Measurements from ENCODE around the gene SNPH. TPM values are rescaled to one million over a fixed set of nuclear protein-coding genes. Genes with fewer than 3 reads are reported as not detected.
A peak's percentile ranks its signal among the peaks of the same experiment; 100 is the strongest.

SNPH gene
- total and polyA plus RNA-seq, 2 of the 8 experiments (the other 6 are each of a cell fraction or from before 2014, with no cell fraction given): 0.98 to 4.9 TPM

DNA sequence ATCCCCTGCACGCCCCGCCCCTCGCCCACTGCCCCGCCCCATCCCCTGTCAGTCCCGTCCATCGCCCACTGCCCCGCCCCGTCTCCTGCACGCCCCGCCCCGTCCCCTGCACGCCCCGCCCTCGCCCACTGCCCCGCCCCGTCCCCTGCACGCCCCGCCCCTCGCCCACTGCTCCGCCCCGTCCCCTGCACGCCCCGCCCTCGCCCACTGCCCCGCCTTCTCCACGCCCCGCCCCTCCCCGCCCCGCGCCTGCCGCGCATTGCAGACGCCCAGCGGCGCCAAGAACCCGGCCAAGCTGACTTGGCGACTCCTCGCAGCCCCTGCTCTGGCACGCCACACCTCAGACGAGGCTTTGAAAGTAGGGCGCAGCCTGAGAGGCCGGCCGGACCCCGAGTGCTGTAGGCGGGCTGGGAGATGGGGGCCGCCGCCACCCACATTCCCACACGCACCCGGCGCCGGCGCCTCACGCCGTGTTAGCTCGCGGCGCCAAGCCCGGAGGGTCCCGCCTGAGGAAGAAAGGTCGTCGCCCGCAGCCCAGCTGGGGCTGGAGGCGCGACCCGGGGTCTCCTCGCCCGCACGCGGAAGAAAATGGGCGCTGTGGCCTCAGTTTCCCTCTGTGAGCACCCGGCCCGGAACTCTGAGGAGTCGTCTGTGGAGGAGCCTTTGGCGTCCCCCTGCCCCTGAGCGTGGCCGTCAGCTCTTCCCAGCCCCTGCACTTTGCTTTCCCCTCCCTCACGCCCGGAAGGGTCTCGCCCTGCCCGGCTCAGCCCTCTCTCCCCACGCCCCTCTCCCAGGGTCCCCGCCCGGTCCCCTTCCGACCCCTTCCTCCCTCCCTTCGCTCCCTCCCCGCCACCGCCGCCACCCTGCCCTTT, 40.1 kb upstream of the SNPH start, which contains the start of gene RAD21L1:
RAD21L1 (plus strand) TSS at position 262 of the 872 bp plus-strand sequence. CDS start 2,410 bp downstream, outside the sequence.
- Histone ChIP-seq H4K91ac (replicated peaks; ENCODE audit: insufficient read length, low read length) (peak within 1 kb of the TSS; percentile 15), H3K9ac (replicated peaks in 1 of 4; ENCODE audit: extremely low read depth in 1 of 4, low read depth in 3 of 4, low read length in 3 of 4) (peak within 1 kb of the TSS in 3 of 4 experiments; percentile 48 to 59 (median 50); a peak in 6 of 7 replicates), H3K23ac (ENCODE audit: insufficient read length) (no peak within 1 kb of the TSS), H2BK5ac (ENCODE audit: low read depth, low read length) (no peak within 1 kb of the TSS; the same call in 1 of the 2 replicates), H3K79me2 (ENCODE audit: control insufficient read depth in 1 of 2, insufficient read depth in 2 of 2, low read length in 2 of 2) (no peaks in the 10 kb centered on the region), H2BK12ac (ENCODE audit: low read depth, low read length) (no peak within 1 kb of the TSS), H3K9me3 (ENCODE audit: insufficient read depth in 2 of 2, low read depth in 1 of 2, low read length in 1 of 2) (no peaks in the 10 kb centered on the region), H3K14ac (ENCODE audit: insufficient read length) (no peak within 1 kb of the TSS), H3K79me1 (ENCODE audit: low read depth, low read length) (no peaks in the 10 kb centered on the region), H3K36me3 (ENCODE audit: control insufficient read depth in 2 of 4, insufficient read depth in 4 of 4, low read length in 3 of 4) (no peaks in the 10 kb centered on the region), H3K4me2 (ENCODE audit: insufficient read depth in 1 of 2, low read depth in 2 of 2, low read length in 2 of 2) (peak within 1 kb of the TSS; percentile 87 to 89), H3K4me3 (ENCODE audit: extremely low read depth in 1 of 4, insufficient read depth in 2 of 4, low read depth in 3 of 4, low read length in 4 of 4) (peak within 1 kb of the TSS; percentile 64 to 90 (median 71)), H2AFZ (ENCODE audit: low read length) (peak within 1 kb of the TSS; percentile 100), H2AK5ac (ENCODE audit: low read depth, low read length) (no peak within 1 kb of the TSS), H4K5ac (ENCODE audit: insufficient read length, low read depth, low read length) (peak within 1 kb of the TSS; percentile 83), H3K4ac (replicated peaks; ENCODE audit: insufficient read length, low read depth, low read length) (no peak within 1 kb of the TSS), H3K56ac (replicated peaks; ENCODE audit: insufficient read length, low read depth, low read length) (no peak within 1 kb of the TSS), H4K8ac (ENCODE audit: extremely low read depth, insufficient read depth, low read length) (peak within 1 kb of the TSS; percentile 59; the same call in 1 of the 2 replicates), H3K18ac (ENCODE audit: extremely low read depth, low read length) (peak within 1 kb of the TSS; percentile 48), H2BK15ac (ENCODE audit: low read length) (no peak within 1 kb of the TSS), H3K27ac (ENCODE audit: low read depth, low read length) (no peak within 1 kb of the TSS), H3K27me3 (replicated peaks in 1 of 4; ENCODE audit: control insufficient read depth in 3 of 4, extremely low read depth in 1 of 4, insufficient read depth in 3 of 4, low read length in 3 of 4) (peaks cover 0 to 10% (median 7%) of the 10 kb centered on the region in 4 experiments; a peak in 6 of 7 replicates), H3K4me1 (replicated peaks in 1 of 4; ENCODE audit: control insufficient read depth in 3 of 4, insufficient read depth in 4 of 4, low read length in 3 of 4) (peaks cover 0 to 2% (median 0%) of the 10 kb centered on the region in 4 experiments; a peak in 1 of 7 replicates), H3K23me2 (ENCODE audit: low read depth, low read length) (peaks cover 8% of the 10 kb centered on the region; the same call in 1 of the 2 replicates), H2BK120ac (replicated peaks; ENCODE audit: low read depth, low read length) (no peak within 1 kb of the TSS), H2BK20ac (ENCODE audit: low read length) (no peak within 1 kb of the TSS), H4K20me1 (replicated peaks in 1 of 2; ENCODE audit: control insufficient read depth in 1 of 2, insufficient read depth in 2 of 2, low read length in 2 of 2) (no peaks in the 10 kb centered on the region)
- ChIA-PET CTCF (ENCODE audit: partially characterized antibody) (interaction anchor here (1.7 kb wide), 1 partner anchor 13 kb away, joined by 7 read pairs; no protein-coding TSS in a partner anchor), POLR2A (ENCODE audit: partially characterized antibody) (interaction anchor here (0.6 to 1.6 kb wide), 4 partner anchors 13 to 628 kb away, joined by 3 to 5 read pairs (median 4); no protein-coding TSS in a partner anchor)
- FAIRE-seq (no peak), DNase-seq (ENCODE audit: low read depth in 1 of 2, low spot score in 2 of 2) (peak; percentile 65 to 87)
- WGBS, 2 experiments (ENCODE audit: extremely low coverage in 1 of 2, insufficient coverage in 1 of 2, insufficient read length in 1 of 2, insufficient replicate concordance in 2 of 2, low coverage in 1 of 2, low lambda C conversion rate in 2 of 2, missing lambda C conversion rate in 1 of 2): 0% methylated on average over 32 of the region's 88 CpGs; no CpG with 5 or more reads in 1 of the 2 experiments
- TF ChIP-seq KDM4A (IDR thresholded peaks at IDR 0.05; ENCODE audit: low read depth, low read length, severe bottlenecking): peak; percentile 89
- TF ChIP-seq PHF8 (conservative IDR thresholded peaks at IDR 0.05; ENCODE audit: low read depth, low read length): peak; percentile 61
- TF ChIP-seq HDAC2 (IDR thresholded peaks at IDR 0.05; ENCODE audit: borderline replicate concordance in 1 of 2, low read depth in 2 of 2, low read length in 2 of 2): 0 out of 4 replicates have a peak, but pooled peaks of 1 of the 2 experiments have one; percentile 19
- peak; percentile 39; the same call in 1 of the 2 replicates for TF ChIP-seq TBP (IDR thresholded peaks at IDR 0.05; ENCODE audit: low read depth, low read length)
- TF ChIP-seq RAD21 (IDR thresholded peaks at IDR 0.05 in 1 of 2, conservative IDR thresholded peaks at IDR 0.05 in 1 of 2; ENCODE audit: low read depth in 2 of 2, low read length in 2 of 2): peak in 1 of 2 experiments; percentile 1; a peak in 1 of 4 replicates
- peak; percentile 12 for TF ChIP-seq RNF2 (IDR thresholded peaks at IDR 0.05; ENCODE audit: borderline replicate concordance, low read depth, low read length, missing control alignments, poor library complexity, severe bottlenecking)
- no peak; the same call in 1 of the 2 replicates for TF ChIP-seq CHD2 (IDR thresholded peaks at IDR 0.05; ENCODE audit: low read length)
- peak; percentile 82 for TF ChIP-seq E2F6 (IDR thresholded peaks at IDR 0.05)

All from H1 (cell line).